Keratinocyte (primary cell): ENCODE data around the gene ANO2.

ENCODE experiments used
- EZH2 ChIP-seq: IDR thresholded peaks from one replicate; pipeline ENCODE4 v1.6.1; 2012; ENCODE audit warnings: inconsistent platforms, mild to moderate bottlenecking, low read length, moderate library complexity
- TF ChIP-seq, protein P1 (sequence below), 3 experiments: IDR thresholded peaks in 1 of 3; conservative IDR thresholded peaks in 1 of 3; optimal IDR thresholded peaks in 1 of 3; 2 replicates in 2 of 3; 3 replicates in 1 of 3; pipeline versions ENCODE3 to v1.5.1; 2011; ENCODE audit warnings: low read length in 3 of 3, mild to moderate bottlenecking in 3 of 3, moderate library complexity in 2 of 3, control low read depth in 1 of 3, inconsistent platforms in 1 of 3; ENCODE audit not compliant: insufficient read depth in 2 of 3; ENCODE audit errors: extremely low read depth in 1 of 3

DNA sequence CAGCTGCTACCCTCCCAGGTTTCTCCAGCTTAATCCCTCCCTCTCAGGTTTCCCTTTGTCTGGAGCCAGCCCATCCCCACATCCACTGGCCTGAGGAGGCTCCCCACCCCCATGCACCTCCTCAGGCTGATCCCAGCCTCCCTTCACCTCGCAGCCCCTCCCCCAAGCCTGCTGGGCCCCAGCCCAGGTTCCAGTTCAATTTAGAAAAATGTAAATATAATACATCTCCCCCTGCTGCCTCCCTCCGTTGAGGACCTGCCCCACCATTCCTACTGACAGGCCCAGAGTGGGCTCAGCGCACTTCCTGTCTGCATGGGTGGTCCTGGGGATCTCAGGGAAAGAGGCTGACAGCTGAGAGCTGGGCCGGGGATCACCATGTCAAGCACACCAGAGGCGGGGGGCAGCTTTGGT lies 357.3 kb downstream of the ANO2 start:
- TF ChIP-seq, protein P1, sequence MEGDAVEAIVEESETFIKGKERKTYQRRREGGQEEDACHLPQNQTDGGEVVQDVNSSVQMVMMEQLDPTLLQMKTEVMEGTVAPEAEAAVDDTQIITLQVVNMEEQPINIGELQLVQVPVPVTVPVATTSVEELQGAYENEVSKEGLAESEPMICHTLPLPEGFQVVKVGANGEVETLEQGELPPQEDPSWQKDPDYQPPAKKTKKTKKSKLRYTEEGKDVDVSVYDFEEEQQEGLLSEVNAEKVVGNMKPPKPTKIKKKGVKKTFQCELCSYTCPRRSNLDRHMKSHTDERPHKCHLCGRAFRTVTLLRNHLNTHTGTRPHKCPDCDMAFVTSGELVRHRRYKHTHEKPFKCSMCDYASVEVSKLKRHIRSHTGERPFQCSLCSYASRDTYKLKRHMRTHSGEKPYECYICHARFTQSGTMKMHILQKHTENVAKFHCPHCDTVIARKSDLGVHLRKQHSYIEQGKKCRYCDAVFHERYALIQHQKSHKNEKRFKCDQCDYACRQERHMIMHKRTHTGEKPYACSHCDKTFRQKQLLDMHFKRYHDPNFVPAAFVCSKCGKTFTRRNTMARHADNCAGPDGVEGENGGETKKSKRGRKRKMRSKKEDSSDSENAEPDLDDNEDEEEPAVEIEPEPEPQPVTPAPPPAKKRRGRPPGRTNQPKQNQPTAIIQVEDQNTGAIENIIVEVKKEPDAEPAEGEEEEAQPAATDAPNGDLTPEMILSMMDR (optimal IDR thresholded peaks at IDR 0.05 in 1 of 3, IDR thresholded peaks at IDR 0.05 in 1 of 3, conservative IDR thresholded peaks at IDR 0.05 in 1 of 3; ENCODE audit: extremely low read depth in 1 of 3, insufficient read depth in 2 of 3, low read length in 3 of 3) = no peak
- no peak for TF ChIP-seq EZH2
